Fibroblast of skin of right biceps (primary cell): ENCODE data around the gene PRKRA.
A peak's percentile ranks its signal among the peaks of the same experiment; 100 is the strongest.
"Not testable (repeated sequence)": the region's sequence is repeated elsewhere in the genome, so short reads cannot be mapped to it uniquely, and the experiment has no call there.

ENCODE experiments used
- DNase-seq: peaks from one replicate; pipeline ENCODE4 v3.0.0-alpha.2; 2013

Gene PRKRA

GRCh38 chr2:178413472-178414265 is 37.3 kb downstream of the PRKRA start:
- peak; percentile 84 for DNase-seq

GRCh38 chr2:178412453-178412852 is 38.5 kb downstream of the PRKRA start:
- not testable (repeated sequence) for DNase-seq

- DNase-seq = no peak
Observed at GRCh38 chr2:178412047-178412446, 38.9 kb downstream of the PRKRA start.

- no peak for DNase-seq
Observed at GRCh38 chr2:178409261-178409660, 41.7 kb downstream of the PRKRA start.

- peak; percentile 33 for DNase-seq
Observed at GRCh38 chr2:178404368-178404767, 46.6 kb downstream of the PRKRA start.

GRCh38 chr2:178403671-178404306 is 47.2 kb downstream of the PRKRA start:
- no peak for DNase-seq

GRCh38 chr2:178401994-178402437 is 49.0 kb downstream of the PRKRA start:
- no peak for DNase-seq

GRCh38 chr2:178397002-178397605 is 53.9 kb downstream of the PRKRA start:
- peak; percentile 42 for DNase-seq

- peak; percentile 9 for DNase-seq
Observed at GRCh38 chr2:178395941-178396570, 54.9 kb downstream of the PRKRA start.

GRCh38 chr2:178395295-178395694 is 55.7 kb downstream of the PRKRA start:
- no peak for DNase-seq

GRCh38 chr2:178394859-178395258 is 56.1 kb downstream of the PRKRA start:
- no peak for DNase-seq

- DNase-seq = no peak
Observed at GRCh38 chr2:178392215-178392614, 58.8 kb downstream of the PRKRA start.

- DNase-seq = no peak
Observed at GRCh38 chr2:178391701-178392100, 59.3 kb downstream of the PRKRA start.

- no peak for DNase-seq
Observed at GRCh38 chr2:178388287-178388686, 62.7 kb downstream of the PRKRA start.

GRCh38 chr2:178386986-178387597 is 63.9 kb downstream of the PRKRA start:
- no peak for DNase-seq

- no peak for DNase-seq
Observed at GRCh38 chr2:178385595-178386148, 65.3 kb downstream of the PRKRA start.

GRCh38 chr2:178383718-178384117 is 67.3 kb downstream of the PRKRA start:
- no peak for DNase-seq
